Measurements from ENCODE around the gene NFE2L2.
A peak's percentile ranks its signal among the peaks of the same experiment; 100 is the strongest.
"Not testable (repeated sequence)": the region's sequence is repeated elsewhere in the genome, so short reads cannot be mapped to it uniquely, and the experiment has no call there.

Gene NFE2L2

DNA sequence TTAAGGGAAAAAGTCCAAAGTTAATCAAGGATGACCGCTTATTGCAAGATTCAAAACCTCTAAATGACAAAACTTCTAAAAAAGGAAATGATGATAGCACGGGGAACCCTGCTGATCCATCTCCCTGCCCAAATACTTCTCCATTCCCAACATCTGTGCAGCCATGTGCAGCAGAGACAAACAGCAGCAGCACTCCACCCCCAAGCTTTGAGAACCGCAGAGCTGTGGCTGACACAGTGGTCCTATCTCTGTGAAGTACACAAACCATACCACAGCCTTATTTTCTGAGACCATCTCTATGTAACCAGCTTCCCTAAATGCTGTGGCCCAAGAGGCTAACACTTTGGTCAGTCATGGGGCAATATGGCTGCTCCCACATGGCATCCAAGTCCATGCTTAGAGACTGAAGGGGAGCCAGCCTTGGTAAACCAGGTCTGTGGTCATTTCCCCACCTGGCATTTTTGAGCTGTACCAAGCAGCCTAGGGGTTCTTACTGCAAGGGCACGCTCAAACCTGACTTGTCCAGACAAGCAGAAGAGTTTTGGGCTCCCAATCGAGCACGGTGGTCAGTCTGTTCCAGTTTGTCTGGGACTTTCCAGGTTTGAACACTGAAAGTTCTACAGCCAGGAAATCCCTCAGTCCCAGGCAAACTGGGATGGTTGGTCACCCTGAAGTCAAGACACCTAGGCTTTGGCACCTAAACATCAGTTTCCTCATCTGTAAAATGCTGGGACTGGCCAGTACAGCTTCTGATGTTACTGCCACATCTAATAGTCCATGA, 17.1 kb upstream of the NFE2L2 start:
- no peak for DNase-seq (ENCODE audit: low read depth in 2 of 2)

DNA sequence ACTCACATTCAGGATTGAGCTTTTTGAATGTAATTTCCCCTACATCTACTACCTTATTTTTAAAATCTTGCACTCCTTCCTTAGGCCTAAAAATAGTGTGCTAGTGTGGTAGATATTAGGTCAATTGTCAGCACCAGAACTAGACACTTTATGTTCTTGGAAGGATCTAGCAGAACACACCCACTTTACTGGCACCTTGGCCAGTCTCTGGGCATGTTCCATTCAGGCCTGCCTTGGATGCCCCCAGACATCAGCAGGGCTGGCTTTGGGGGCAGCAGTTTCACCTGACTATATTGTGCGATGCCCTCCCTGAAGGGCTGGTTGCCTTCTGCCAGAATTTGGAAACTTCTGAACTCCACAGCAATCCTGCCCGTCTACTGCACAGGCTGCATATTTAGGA, 15.3 kb upstream of the NFE2L2 start:
- no peak for DNase-seq (ENCODE audit: low read depth in 2 of 2)

DNA sequence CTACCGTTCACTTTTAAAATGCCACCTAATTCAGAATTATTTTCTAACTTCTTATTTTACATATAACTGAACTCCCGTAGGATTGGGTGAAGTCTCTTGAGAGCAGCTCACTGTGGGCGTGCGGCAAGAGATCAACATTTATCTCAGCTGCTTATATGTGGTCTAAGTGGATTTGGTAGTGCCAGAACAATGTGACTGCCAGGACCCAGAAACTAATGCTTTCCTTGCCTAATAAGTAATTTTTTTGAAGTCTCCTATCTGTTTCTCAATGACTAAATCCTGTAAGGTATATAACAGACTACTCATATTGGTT, 11.2 kb upstream of the NFE2L2 start:
- DNase-seq (ENCODE audit: low read depth in 2 of 2): no peak

DNA sequence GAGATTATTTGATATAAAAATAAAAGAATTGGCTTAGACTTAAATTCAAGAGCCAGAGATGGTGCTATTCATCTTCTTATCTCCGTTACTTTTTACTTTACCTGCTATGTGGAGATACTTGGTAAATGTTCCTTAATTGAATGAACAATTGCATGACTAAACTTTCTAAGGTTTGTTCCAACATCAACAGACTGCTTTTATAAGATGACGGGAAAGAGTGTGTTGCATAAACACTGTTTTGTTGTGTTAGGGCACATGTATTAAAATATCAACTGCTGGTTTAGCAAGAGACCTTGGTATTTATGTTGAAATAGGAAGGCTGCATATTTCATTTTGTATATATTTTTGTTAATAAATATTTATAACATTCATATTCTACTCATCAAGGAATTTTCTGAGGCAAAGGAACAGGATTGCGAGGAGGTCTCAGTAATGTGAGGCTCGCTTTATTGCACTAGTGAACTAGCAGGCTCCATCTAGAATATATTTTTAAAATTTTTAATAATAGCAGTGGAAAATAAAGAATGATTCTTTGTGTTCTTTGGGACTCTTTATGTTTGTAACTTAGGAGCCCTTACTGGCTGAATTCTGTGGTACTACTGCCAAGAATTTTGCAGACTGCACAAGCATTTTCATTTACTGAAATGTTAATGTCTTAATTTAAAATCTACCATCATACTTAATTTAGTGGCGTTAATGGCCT, 10.7 kb upstream of the NFE2L2 start:
- no peak for DNase-seq (ENCODE audit: low read depth in 2 of 2)

DNA sequence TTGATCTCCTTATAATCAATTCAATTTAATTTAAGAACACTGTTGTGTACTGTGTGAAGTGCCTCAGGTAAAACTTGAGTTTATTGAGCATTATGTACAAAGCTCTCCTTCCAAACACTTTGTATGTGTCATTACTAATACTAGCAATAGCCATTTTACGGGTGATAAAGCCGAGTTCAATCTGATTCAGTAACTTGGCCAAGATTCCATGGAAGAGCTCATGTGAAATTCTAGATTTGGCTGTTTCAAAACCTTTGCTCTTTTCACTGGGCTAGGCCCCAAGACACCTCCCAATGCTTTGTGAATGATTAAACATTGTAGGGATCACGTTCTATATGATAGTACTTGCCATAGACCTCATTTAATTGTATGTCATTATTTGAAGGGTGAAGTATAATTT, 8.9 kb upstream of the NFE2L2 start:
- DNase-seq (ENCODE audit: low read depth in 2 of 2): no peak

DNA sequence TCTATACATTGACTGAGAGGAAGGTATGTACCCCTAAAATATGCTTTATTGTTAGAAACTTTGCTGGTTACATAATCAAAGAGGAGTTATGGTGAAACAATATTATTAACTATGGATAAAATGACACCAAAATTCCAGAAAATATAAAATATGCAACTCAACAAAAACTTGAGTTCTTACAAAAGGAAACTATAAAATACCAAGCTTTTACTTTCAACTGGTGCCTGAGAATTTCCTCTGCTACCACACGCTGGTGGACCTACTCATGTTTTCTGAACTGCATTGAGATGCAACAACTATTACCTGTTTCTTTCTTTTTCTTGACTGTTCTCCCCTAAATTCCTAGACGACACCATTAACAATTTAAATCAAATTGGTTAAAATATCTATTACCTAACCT, 8.2 kb upstream of the NFE2L2 start:
- DNase-seq (ENCODE audit: low read depth in 2 of 2): no peak

DNA sequence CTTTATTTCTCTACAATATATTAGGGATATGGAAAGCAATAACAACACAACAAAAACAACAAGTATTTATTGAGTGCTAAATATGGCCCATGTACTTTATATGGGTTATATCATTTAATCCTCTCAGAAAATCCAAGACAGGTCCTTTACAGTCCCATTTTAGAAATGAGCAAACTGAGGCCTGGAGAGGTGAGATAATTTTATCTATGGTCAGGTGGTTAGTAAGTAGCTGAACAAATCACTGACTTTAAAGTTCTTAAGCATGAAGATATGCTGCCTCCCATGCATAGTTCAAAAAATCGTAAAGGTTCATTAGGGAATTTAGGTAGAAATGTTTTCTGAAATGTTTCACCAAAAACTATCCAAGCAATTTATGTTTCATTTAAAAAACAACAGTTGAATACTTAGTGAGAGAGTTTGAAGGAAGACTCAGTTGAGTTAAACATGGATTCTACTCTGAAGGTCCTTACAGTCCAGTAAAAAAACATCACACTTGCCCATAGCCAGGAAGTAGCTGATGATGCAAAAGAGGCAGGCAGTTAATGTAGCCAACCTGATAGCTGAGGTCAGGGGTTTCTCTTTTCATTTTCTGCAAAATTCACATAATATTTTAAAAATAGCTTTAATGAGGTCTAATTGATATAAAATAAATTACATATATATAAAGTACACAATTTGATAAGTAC, 7.6 kb upstream of the NFE2L2 start:
- DNase-seq (ENCODE audit: low read depth in 2 of 2): no peak

DNA sequence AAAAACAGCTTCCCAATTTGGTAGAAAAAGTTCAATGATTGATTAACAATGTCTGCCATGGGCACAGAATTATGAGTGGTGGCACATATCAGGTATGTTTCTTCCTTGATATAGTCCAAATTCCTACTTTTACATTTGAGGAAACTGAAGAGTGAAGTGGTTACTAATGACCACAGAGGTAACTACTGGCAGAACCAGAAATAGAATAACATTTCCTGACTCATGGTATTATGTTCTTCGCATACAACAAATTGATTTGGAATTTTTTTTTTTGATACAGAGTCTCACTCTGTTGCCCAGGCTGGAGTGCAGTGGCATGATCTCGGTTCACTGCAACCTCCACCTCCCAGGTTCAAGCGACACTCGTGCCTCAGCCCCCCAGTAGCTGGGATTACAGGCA, 6.0 kb upstream of the NFE2L2 start:
- no peak for DNase-seq (ENCODE audit: low read depth in 2 of 2)

DNA sequence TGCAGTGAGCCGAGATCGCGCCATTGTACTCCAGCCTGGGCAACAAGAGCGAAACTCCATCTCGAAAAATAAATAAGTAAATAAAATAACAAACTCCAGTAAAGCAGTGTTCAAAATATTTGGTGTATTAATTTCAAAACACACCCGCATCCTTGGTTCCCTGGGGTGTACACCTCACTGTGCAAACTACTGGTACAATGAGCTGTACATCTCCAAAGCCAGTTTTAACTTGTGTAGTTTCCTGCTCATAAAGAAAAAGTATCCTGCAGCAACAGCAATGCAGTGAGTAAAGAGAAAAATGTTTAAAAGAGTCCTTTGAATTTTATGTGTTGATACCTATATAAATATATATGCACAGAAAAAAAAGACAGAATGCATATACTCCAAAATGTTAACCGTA, 4.4 kb upstream of the NFE2L2 start:
- no peak for DNase-seq (ENCODE audit: low read depth in 2 of 2)

DNA sequence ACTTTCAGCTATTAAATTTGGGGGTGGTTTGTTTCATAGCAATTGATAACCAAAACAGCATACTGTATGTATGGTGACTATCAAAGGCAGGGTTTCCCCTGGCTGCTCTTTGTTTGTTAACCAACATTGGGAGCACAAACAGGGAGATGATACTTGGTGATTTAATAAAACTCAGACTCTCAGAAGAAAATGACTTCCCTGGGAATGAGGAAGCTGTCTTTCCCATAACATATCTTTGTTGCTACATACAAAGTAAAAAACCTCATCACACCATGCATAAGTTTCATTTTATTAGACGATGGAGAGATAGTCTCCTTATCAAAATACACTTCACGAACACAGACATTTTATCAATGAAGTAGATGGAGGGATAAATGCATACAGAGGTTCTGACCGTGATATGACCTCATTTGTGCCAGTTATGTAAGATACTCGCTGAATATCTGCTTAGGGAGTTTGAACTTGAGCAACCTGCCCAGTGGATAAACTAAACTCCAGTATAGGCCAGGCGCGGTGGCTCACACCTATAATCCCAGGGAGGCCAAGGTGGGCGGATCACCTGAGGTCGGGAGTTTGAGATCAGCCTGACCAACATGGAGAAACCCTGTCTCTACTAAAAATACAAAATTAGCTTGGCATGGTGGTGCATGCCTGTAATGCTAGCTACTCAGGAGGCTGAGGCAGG, 3.8 kb upstream of the NFE2L2 start:
- DNase-seq (ENCODE audit: low read depth in 2 of 2): no peak

DNA sequence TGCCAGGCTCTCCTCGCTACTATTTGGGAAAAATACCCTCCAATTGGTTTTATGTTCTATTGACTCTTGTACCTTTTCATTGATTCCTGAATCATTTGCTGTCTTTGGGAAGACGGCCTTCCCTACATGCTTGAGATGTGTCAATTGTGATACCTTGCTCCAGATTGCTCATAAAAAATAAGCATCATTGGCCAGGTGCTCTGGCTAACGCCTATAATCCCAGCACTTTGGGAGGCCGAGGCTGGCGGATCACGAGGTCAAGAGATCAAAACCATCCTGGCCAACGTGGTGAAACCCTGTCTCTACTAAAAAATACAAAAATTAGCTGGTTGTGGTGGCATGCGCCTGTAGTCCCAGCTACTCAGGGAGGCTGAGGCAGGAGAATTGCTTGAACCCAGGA, 2.4 kb upstream of the NFE2L2 start:
- DNase-seq (ENCODE audit: low read depth in 2 of 2): not testable (repeated sequence)

DNA sequence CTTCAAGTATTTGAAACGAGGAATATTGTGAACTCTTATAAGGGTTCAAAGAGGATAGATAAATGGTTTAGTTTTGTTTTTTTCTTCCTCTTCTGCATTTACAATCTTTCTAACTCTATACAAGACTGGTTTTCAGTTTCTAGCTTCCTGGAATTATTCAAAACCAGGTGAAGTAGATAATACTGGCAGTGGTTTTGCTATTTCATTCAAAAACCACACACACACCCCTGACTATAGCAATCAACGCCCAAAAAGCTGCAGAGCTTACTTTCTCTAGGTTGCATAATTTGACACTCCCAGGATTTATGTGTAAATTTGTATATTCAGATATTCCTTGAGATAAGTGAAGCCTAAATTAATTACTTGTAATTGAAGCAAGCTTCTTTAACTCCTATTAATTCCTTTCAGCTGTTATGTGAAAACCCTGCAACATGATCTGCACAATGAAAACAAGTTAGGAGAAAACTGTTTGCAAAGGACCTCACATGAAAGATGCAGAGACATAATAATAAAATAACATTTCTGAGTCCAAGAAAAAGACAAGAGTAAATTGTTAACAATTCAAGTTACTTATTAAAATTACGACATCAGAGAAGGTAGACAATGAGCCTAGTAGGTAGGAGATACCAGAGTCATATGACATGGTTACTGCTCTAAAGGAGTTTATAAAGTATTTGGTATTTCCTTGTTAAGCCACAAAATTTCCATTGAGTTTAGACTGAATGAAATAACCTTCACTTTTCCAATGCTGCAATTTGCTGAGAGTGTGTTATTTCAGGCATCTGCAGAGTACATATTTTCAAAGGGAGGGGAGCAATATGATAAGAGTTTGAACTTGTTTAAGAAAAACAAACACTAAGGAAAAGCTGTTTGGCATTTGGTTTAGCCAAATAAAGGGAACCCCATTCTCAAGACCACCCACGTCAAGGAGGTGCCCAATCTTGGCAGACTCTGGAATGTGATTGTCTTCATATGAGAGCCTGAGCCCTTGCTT, 1.6 kb upstream of the NFE2L2 start:
- no peak for DNase-seq (ENCODE audit: low read depth in 2 of 2)

DNA sequence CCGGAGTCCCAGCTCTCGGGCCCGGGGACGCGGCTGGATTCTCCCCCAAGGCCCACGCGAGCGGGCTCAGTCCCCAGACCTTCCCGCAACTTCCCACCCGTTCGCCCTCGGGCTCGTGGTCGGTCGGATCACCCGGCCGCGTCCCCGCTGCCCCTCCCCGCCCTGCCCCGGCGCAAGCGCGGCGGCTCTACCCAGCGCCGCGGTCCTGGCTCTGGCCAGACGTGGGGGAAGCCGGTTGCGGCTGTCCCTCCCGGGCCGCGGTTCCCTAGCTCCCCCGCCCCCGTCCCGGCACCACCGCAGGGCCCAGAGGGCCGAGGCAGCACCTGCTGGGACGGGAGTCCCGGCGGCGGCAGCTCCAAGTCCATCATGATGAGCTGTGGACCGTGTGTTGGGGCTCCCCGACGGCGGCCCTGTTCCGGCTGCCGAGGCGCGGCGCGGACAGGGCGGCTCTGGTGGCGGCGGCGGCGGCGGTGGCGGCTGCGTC, 276 bp downstream of the NFE2L2 start:
- DNase-seq (ENCODE audit: low read depth in 2 of 2): no peak

DNA sequence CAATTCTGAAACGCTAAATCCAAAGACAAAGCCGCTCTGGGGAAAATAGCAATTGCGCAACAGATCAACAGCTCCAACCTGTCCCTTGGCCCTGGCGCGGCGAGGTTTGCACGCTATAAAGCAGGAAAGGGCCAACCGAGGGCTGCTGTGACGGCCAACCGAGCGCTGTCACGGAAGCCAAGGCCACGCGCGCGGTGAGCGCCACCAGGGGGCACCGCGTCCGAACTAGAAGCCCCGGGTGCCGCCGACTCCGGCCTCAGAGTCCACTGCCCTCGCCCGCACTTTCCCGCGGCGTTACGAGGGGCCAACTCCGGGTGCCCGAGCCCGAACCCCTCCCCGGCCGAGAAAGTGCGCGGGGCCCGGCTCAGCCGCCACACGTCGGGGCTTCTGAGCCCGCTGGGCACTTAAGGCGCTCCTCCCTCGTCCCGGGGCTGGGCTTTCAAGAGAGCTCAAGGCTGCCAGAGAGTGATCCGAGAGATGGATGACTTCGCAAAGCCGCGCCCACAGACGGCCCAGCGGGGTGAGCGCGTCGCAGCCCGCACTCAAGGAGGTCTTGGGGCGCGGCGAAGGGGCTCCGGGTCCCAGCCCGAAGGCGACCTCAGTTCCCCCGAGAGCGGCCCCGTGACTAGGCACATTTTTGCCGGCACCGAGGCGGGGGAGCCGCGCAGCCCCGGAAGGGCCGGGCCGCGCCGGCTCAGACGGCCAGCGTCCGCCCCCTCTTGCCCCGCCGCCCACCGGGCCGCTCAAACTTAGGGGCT, 897 bp downstream of the NFE2L2 start:
- peak; percentile 84 to 88 for DNase-seq (ENCODE audit: low read depth in 2 of 2)

DNA sequence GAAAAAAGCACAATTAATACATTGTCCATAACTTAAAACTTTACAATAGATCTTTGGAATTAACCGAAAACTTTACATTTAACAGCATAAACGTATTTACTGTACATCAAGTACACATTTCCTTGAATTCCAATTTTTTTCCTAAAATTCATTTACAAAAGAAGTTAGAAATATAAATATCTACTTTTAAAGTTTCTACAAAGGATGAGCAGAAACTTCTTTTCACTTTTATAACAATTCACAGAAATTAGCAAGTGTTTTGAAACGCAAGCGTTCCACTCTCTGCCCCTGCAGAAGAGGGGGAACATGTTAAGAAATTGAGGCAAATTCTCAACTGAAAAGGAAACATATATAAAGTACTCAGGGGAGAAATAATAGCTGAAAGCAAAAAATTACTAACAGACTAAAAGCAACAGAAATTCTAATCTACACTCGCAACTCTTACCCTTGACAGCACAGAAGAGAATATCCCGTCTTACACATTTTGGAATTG, 1.5 kb downstream of the NFE2L2 start:
- DNase-seq (ENCODE audit: low read depth in 2 of 2): no peak

DNA sequence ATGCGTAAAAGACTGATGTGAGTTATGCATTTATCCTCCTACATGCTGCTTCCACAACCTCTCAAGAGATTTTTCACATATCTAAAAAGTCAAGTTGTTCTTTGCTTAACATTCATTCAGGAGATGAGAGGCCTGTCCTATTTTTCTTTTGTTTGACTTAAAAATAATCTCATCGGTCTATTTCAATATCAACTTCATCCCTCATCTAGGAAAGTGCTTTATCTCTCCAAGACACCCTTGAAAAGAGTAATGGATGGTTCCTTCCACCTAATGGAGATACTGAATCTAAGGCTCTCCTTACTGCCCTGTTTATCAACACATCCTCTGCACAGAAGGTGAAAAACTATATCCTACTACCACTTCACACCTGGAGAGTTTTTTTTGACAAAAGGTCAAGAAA, 2.4 kb downstream of the NFE2L2 start:
- DNase-seq (ENCODE audit: low read depth in 2 of 2): no peak

DNA sequence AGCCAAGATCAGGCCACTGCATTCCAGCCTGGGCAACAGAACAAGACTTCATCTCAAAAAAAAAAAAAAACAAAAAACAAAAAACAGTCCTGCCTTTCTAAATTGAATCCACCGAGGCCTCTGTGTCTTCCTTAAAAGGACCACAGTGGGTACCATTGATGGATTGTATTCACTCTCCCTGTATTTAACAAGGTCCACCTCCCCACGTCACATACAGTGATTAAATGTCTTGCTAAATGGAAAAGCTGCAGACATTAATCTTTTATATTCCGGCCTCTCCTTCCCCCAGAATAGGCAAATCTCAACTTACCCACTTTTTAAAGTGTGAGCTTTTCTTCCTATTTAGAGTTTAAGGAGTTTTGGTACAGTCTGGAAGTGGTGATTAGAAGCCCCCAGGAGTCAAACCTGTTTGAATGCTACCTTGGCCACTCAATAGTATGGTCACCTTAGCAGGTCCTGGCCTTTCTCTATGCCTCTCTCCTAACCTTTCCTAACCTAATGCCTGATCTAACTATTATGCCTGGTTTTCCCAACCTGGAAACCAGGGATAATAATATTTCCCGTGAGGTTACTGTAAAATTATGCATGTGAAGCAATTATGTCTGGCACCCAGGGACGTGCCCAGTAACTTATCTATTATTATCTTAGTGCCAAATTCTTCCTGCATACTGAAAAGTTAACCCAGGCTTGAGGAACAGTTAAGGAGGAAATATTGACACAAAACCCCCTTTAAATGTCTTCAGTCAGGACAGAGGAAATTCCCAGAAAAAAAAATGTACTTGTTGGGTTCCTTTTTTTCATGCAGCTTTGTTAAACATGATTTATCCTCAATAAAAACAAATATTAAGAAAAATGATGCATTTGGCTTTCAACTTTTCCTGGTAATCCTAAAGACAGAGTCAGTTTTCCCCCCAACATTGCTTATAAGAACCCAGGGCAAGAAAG, 3.1 kb downstream of the NFE2L2 start:
- no peak for DNase-seq (ENCODE audit: low read depth in 2 of 2)

DNA sequence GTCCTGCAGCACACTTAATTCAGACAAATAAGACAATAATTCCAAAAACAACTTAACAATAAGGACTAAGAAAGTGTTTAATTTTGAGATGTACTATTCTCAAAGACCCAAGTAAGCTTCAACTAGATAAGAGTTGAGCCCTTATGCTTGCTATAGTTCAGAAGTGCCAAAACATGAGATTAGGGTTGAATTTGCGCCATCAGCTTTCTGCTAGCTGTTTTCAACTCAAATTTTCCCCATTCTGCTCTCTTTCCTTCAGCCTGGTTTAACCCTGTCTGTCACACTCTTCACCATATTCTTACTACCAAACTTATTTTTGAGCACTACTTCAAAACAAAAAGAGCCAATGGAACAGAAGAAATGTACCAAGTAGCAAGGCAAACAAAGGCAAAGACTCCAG, 4.1 kb downstream of the NFE2L2 start:
- no peak for DNase-seq (ENCODE audit: low read depth in 2 of 2)

DNA sequence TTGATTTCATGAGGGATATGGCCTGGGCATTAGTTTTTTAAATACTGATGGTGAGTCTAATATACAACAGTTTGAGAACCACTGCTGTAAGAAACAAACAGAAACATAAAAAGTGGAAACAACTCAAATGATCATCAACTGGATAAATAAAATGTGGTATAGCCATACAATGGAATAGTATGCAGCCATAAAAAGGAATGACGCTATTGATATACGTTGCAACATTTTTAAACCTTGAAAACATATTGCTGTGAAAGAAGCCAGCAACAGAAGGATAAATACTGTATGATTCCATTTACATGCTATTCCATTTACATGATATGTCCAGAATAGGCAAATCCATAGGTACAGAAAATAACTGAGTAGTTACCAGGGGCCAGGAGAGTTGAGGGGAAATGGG, 6.5 kb downstream of the NFE2L2 start:
- DNase-seq (ENCODE audit: low read depth in 2 of 2): no peak

Data from stimulated activated CD8-positive, alpha-beta memory T cell treated with anti-CD3 and anti-CD28 coated beads, Interleukin-7, amount 100 ng/mL, for 4 hours (primary cell).